ENCODE results near the gene LILRB5.
"Not testable (repeated sequence)": the region's sequence is repeated elsewhere in the genome, so short reads cannot be mapped to it uniquely, and the experiment has no call there.

Gene LILRB5

DNA sequence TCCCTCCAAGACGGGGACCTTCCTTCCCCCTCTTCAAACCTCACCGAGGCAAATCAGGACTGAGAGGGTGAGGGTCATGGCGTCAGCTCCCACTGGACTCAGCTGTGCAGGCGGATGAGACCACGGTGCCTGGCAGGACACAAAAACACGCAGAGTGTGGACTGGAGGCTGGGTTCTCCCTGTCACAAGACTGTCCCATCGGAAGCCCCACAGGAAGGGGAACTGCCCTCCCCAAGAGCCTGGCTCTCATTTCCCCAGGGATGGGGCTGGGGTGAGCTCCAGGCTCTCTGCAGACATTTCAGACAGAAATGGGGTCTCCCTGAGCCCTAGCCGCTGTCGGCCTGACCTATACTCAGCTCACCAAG, at the start of gene LILRB5:
Gene LILRB5, minus strand, starts transcription at position 158 of the 365 bp plus-strand sequence. Its CDS starts 80 bp downstream, at position 78.
- DNase-seq (ENCODE audit: low spot score) = no peak

DNA sequence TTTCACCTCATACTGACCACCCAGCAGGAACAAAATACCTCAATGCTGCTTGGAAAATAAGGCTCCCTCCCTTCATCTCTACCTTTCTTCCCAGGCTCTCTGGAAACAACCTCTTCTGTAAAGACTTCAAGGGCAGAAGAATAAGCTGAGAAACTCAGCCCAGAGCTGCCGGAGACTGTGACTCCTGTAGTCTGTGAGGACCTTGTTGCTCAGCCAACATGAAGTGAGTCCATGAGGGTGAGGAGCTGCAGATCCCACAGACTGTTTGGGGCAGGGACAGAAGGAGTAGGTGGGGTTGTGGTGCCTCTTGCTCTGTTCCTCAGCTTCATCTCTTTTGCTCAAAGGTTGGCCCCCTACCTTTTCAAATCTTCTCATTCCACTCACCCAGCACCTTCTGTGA, 48.1 kb upstream of the LILRB5 start:
- no peak for DNase-seq (ENCODE audit: low spot score)

DNA sequence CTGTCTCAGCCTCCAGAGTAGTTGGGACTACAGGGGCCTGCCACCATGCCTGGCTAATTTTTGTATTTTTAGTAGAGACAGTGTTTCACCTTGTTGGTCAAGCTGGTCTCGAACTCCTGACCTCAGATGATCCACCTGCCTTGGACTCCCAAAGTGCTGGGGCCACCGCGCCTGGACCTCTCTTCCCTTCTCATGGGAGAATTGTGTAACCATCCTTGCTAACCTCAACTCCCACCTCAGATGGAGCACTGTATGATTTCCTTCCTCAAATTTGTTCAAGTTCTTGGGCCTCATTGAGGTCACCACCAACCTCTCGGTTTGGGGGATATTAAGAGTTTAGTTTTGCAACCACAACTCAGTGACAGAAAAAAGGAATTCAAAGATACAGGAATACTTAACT, 45.2 kb upstream of the LILRB5 start:
- DNase-seq (ENCODE audit: low spot score) = peak; percentile 73

DNA sequence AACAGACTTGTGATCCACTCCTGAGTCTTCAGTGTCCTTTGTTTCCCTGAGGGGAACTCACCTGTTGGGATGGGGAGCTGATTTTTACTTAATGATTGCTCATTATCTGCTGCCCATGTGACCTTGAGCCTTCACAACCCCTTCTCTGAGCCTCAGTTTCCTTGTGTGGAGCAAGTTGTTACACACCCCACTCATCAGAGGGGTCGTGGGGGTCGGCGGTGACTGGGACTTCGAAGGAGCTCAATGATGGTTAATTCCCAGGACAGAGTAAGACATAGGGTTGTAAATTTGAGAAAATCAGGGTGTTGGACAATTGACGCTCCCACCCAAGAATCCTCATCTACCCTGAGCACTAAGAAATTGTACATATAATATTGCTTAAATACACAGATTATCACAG, 42.4 kb upstream of the LILRB5 start:
- no peak for DNase-seq (ENCODE audit: low spot score)

DNA sequence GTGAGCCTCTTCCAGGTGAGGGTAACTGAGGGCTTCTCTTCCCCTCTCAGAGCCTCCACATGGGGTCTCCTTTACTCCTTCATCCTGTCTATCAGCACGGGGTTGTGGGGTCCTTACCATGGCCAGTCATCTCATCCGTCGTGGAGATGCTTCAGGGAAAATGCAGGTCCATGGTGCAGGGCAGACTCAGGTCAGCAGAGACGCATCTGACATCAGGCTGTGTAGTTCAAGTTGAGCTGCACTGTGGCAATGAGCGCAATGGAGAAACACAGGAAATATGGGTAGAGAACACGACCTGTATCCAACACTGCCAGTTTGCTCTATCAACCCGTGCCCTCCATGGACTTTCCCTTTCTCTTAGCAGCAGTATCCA, 42.0 kb upstream of the LILRB5 start:
- no peak for DNase-seq (ENCODE audit: low spot score)

DNA sequence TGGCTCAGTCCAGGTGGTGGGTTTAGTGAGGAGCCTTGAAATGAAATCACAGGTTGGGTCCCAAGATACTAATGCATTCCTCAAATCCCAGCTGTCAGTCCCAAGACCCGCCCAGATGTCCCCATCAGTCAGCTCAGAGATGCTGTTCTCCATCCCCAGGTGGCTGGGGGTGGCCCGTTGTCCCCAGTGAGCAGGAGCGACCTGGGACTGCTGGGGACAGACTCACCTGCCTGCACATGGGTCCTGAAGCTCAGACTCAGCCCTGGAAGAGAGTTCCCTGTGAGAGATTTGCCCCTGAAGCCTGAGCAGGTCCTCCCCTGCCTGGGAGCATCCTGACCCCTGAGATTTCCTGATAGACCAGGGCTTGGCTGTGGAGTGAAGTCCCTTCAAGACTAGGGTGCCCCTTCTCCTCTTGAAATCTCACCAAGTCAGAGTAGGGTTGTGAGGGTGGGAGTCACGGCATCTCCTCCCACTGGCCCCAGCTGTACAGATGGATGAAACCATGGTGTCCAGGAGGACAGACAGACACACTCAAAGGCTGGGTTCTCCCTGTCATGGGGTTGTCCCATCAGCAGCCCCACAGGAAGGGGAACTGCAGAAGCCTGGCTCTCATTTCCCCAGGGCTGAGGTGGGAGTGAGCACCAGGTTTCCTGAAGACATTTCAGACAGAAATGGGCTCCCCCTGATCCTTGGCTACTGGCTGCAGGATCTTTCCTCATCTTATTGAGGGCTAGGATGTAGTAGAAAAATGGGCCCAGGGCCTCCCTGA, 41.5 kb upstream of the LILRB5 start:
- no peak for DNase-seq (ENCODE audit: low spot score)

DNA sequence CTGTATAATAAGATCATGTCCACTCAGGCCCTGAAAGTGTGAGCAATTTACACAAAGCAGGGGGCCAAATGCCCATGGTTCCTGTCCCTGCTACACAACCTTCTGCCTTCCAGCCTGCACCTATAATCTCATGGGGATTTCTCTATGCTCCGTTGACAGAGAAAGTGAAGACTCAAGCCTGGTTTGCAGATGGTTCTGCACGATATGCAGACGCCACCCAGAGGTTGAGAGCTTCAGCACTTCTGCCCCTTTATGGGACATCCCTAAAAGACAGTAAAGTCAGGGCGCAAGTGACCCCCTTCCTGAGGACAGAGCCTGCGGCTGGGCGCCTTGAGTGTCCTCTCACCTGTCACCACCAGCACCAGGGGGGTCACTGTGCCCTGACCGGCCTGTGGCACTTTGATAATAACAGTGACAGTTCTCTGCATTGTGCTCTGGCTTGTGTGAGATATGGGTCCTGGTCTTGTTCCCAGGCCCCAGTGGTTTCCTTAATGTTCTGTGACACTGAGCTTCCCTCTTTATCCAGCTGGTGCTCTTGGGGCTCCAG, 40.8 kb upstream of the LILRB5 start:
- no peak for DNase-seq (ENCODE audit: low spot score)

DNA sequence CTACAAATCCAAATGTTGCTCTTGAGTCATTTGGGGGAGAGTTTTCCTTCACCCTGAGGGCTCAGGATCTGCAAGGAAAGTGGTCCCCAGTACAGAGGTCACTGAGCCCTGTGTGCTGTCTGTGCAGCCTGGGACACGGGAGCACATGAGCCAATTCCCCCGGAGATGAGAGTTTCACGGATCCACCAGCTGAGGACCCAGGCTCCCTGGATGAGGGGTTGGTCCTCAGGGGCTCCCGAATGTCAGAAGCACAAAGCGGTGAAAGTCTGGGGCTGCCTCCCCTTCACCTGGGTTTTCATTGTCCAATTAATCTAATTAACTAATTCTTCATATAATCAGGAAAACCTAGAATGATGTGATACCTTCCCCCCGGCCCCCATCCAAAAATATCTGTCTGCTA, 37.5 kb upstream of the LILRB5 start:
- no peak for DNase-seq (ENCODE audit: low spot score)

DNA sequence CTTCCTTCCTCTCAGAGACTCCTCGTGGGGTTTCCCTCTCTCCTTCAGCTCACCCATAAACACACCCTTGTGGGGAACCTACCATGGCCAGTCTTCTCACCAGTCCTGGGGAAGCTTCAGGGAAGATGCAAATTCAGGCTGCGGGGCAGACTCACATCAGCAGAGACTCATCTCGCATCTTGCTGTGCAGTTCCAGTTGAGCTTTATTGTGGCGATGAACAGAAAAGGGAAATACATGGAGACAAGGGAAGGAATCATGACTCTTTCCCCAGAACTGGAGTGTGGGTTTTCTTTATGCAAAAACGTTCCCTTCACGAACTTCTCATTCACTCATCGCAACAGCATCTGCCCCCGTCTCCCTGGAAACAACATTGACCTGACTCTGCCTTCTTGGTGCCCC, 32.1 kb upstream of the LILRB5 start:
- not testable (repeated sequence) for DNase-seq (ENCODE audit: low spot score)

DNA sequence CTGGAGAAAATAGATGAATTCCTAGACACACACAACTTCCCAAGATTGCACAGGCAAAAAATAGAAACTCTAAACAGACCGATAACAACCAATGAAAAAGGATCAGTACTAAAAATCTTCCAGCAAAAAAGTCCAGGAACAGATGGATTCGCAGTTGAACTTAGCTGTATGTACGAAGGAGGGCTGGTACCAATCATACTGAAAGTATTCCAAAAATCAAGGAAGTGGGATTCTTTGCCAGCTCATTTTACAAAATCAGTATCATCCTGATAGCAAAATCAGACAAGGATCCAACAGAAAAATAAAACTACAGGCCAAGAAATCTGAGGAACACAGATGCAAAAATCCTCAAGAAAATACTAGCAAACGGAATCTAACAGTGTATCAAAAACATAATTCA, 30.4 kb upstream of the LILRB5 start:
- DNase-seq (ENCODE audit: low spot score) = no peak

DNA sequence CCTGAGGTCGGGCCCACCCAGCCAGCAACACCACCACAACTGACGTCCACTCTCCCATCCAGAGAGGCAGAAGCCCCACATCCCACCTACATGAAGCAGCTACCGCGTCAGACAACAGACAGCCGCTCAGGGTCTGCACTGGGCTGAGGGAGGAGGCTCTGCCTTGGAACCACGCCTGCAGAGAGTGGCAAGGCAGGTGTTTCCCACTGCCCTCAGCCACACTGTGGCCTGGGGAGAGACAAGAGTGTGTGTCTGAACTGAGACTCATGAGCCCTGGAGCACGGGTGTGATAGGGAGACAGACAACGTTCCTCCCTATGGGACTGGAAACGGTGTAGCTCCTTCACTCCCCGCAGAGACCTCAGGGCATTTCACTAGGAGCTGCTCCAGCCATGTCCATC, 29.2 kb upstream of the LILRB5 start:
- DNase-seq (ENCODE audit: low spot score) = not testable (repeated sequence)

DNA sequence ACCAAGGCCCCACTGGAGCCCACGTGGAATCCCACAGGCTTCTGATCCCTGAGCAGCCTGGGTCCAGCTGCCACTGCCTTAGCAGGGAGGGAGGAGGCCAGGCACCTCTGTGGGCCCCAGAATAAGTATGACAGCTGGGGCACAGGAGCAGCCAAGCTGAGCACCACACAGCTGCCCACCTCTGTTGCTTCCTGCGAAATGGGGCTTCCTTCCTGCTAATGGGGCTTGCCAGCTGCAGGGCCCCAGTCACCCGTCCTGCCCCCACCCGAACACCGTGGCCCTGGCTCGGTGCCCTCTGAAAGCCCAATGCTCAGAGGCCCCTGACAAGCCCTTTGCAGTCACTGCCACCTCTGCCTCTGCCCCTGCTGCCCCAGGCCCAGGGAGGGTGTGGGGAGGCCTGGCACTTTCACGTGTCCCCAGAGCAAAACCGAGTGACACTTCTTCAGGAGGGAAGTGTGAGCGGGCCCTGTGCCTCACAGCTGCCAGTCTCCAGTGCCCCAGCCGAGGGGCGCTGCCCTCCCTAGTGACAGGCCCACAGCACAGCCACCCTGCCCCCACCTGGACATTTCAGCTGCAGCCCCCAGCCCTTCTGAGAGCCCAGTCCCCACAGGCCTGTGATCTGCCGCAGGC, 28.5 kb upstream of the LILRB5 start:
- DNase-seq (ENCODE audit: low spot score) = not testable (repeated sequence)

DNA sequence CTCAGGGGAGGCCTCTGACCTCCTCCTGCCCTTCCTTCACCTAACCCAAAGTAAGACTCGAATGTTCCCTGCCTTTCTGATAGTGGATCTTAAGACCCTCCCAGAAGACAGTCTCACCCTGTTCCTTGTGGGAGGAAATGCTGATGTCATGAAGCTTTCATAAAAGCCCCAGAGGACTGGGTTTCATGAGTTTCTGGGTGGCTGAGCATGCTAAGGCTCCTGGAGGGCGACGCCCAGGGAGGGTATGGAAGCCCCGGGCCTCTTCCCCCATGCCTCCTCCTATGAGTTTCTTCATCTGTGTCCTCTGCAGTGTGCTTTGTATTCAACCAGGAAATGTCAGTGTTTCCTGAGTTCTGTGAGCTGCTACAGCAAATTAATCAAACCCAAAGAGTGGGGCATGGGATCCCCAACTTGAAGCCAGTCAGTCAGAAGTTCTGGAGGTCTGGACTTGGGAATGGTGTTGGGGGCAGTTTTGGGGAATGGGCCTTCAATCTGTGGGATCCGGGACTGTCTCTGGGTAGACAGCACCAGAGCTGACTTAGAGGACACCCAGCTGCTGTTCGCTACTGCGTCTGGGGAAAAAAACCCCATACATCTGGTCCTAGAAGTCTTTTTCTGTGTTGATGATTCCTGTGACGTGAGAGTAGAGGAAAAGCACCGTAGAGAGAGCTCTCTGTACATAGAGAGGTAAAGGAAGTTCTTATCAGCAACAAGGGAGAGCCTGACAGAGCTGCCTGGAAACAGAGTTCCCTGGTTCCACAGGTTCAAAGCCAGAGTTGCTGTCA, 25.8 kb upstream of the LILRB5 start:
- no peak for DNase-seq (ENCODE audit: low spot score)

DNA sequence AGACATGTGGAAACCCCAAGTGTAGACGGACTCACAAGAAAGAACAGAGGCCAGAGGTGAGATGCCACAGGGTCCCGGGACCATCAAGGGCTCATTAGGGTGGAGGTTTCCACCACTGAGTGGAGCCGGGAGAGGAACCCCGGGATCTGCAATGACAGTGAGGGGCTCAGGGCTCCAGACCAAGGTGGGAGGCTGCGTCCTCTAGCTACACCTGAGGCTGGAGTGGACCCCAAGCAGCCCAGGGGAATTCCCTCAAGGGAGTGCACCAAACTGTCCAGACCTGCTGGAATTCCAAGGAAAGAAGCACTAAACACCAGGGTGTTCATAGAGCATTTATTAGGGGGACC, 24.6 kb upstream of the LILRB5 start:
- not testable (repeated sequence) for DNase-seq (ENCODE audit: low spot score)

DNA sequence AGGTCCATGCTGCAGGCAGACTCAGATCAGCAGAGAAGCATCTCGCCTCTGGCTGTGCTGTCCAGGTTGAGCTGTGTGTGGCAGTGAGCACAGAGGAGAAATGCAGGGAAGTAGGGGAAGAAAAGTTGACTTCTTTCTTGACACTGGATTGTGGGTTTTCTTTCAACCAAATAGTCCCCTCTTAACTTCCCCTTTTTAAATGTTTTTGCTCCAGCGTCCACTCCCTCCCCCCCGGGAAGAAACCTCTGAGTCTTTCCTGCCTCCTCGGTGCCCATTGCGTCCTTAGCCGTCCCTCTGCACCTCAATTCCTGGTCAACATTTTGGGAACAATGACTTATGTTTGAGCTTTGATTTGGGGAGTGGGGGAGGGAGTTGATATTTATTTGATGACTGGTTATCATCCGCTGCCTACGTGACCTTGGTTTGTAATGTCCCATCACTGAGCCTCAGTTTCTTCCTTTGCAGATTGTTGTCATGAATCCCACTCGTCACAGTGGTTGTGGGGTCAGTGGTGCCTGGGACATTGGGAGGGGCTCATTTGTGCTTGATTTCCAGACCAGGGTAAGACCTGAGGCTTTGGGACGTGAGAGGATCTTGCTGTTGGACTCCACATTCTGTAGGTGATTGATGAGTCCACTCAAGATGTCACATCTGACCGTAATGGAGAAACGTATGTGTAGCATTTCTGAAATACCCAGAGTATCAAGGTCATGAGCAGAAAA, 24.1 kb upstream of the LILRB5 start, which contains the start of gene LILRB2:
Gene LILRB2, minus strand, starts transcription at position 104 of the 722 bp plus-strand sequence. CDS start 614 bp downstream, outside the sequence.
- DNase-seq (ENCODE audit: low spot score) = peak; percentile 36

DNA sequence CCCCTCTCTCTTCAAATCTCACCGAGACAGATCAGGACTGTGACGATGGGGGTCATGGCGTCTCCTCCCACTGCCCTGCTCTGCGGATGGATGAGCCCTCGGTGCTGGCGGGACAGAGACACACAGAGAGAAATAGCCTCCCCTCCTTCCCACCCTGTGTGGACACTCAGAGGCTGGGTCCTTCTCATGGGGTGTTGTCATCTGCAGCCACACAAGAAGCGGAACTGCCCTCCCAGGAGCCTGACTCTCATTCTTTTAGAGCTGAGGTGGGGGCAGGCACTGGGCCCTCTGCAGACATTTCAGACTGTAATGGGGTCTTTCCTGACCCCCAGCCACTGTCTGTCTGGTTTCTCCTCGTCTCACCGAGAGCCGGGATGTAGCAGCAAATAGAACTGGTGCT, 23.4 kb upstream of the LILRB5 start:
- peak; percentile 24 for DNase-seq (ENCODE audit: low spot score)

DNA sequence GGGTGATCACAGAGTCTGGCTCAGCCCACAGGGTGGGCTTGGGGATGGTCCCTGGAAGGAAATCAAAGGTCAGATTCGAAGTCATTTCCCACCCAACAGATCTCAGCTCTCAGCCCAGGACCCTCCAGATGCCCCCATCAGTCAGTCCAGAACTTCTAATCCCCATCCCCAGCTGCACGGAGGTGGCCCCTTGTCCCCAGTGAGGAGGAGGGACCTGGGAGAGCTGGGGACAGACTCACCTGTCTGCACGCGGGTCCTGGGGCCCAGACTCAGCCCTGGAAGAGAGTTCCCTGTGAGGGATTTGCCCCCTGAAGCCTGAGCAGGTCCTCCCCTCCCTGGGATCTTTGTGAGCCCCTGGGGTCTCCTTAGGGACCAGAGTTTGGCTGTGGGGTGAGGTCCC, 23.0 kb upstream of the LILRB5 start:
- not testable (repeated sequence) for DNase-seq (ENCODE audit: low spot score)

DNA sequence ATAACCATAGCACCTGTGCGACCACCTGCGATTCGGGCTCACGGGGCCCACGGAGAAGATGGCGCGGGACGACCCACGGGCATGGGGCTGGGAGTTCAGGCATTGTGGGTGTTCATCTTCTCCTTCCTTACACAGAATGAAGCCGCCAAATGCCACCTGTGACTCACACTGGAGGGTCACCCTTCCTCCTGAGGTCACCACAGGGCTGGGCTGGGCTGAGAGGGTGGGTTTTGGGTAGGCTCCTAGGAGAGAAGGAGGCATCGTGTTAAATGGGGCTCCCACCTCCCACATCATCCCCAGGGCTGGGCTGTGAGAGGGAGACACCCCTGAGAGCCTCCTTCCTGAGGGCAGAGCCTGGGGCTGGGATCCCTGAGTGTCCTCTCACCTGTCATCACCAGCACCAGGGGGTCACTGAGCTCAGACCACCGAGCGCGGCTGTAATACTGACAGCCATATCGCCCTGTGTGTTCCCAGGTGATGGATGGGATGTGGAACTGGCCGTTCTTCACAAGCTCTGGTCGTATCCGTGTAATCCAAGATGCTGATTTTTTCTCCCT, 22.4 kb upstream of the LILRB5 start:
- DNase-seq (ENCODE audit: low spot score) = no peak

DNA sequence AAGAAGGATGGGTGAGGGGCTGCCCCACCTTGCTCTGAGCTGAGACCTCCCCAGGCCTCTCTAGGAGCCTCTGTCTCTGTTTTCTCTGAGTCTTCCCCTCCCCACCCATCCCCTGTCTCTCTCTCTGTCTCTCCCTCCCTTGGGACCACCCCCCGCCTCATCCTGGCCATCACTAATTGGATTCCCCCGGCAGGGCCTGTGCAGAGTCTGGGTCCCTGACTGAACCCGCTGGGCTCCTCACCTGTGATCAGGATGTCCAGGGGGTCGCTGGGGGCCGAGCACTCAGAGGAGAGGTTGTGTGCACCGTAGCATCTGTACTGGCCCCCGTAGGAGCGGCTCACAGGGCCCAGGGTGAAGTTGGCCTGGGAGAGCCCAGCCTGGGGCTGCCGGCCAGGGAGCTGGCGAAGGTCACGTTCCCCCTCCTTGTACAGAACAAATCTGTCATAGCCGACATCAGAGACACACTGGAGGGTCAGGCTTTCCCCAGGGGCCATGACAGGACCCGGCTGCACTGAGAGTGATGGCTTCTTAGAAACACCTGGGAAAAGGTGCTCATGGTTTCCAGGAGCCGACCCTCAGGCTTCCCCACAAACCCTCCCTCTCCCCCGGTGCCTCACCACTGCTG, 21.6 kb upstream of the LILRB5 start:
- DNase-seq (ENCODE audit: low spot score) = not testable (repeated sequence)

DNA sequence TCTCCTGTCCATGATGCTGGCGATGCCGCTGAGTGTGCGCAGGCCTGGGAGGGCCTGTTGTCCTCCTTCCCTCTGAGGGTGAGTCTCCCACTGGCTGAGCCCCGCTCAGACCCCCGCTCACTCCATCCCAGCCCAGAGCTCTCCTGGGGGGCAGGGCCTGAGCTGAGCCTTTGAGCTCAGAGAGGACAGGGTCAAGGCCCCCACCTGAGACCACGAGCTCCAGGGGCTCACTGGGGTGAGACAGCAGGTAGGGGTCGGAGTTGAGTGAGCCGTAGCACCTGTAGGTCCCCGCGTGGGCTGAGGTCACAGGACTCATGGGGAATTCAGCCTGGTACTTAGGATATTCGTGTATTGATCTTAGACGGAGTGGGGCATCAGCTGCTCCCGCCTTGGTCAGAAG, 21.0 kb upstream of the LILRB5 start:
- DNase-seq (ENCODE audit: low spot score) = not testable (repeated sequence)

DNA sequence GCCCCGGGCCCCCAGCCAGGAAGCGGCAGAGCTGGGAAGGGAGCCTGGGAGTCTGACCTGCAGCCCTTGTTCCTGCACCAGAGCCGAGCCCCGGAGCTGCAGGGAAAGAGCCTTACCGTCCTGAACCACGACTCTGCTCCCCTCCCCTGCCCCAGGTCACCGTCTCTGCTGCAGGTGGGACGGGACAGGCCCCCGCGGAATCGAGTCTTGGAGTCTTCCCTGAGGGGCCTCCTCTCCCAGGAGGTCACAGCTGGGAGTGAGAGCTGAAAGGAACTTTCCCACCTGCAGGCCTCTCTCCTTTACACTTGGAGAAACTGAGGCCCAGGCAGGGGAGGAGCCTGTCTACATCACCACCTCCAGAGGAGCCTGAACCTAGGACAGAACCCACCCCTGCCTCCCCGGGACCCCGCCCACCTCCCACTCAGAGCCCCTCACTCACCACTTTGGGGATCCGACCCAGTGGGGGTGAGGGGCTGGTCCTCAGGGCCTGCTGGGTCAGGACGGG, 20.1 kb upstream of the LILRB5 start:
- not testable (repeated sequence) for DNase-seq (ENCODE audit: low spot score)
